Stimulated activated CD4-positive, alpha-beta T cell treated with anti-CD3 and anti-CD28 coated beads, TNF-alpha, amount 100 ng/mL, for 24 hours (primary cell): Measurements from ENCODE around the gene FAM50B.

ENCODE experiments used
- DNase-seq, 3 experiments: peaks; one replicate each; pipeline ENCODE4 v3.0.0-alpha.2; 2020; ENCODE audit warnings: low read depth in 3 of 3

The FAM50B gene

GRCh38 chr6:3819161-3820110 is 29.7 kb upstream of the FAM50B start:
- DNase-seq, result no peak

- DNase-seq, result no peak
Observed at GRCh38 chr6:3820563-3820962, 28.6 kb upstream of the FAM50B start.

DNA sequence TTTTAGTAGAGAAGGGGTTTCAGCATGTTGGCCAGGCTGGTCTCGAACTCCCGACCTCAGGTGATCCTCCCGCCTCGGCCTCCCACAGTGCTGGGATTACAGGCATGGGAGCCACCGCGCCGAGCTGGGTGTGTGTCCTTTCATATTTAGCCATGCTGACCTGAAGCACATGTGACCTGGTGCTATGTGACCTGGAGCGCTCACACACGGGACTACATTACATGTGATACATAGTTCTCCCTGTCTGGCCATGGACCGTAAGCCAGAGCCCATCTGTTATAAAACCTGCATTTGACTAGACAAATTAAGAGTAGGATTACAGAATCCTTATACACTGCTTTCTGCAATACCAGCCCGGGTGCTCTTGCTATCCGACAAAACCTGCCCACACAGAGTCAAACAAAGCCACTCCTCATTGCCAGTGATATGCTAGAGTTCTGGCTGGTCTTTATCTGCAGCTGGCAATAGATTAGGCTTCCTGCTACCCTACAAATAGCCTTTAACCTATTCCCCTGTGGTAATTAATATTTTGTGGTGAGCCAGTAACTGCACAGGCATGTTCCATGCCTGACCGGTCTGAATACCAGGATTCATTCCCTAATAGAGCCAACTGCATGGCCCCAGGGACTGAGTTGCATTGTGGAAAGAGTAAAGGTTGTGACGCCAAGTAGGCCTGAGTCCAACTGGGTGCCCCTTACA is 26.3 kb upstream of the FAM50B start:
- no peak for DNase-seq

DNA sequence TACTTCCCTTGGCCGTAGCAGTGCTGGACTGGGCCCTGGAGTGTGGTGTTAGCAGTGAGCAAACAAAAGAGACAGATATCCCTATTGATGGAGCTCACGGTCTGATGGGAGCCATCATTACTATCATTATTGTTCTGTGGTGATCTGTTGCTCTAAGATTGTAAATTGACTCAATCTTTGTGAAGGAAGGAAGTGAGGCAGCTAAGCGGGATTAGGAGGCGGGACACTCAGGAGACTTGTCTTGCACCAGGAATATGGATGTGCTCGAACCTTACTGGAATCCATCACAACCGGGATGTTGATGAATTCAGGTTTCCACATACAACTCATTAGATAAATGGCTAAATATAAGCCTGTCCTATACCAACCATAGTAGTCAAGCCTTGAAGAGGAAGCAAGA is 25.5 kb upstream of the FAM50B start:
- no peak for DNase-seq

DNA sequence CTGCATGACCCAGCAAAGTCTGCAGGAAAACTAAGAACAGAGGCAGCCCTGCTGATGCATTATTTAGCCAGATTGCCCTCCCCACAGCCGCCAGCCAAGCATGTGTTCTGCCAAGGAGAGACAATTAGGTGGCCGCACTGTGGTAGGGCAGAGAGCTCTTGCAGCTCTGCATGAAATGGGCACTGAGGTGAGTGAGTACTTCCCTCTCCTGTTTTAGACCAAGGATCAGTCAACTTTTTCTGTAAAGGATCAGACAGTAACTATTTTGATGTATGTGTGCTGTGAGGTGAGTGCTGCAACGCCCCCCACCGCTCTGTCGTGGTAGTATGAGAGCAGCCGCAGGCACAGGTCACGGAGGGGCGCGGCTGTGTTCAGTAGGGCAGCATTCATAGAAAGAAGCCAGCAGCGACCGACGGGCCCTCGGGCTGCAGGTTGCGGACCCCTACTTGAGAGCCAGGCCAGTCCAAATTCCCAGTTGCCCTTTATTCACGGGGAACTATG is 23.8 kb upstream of the FAM50B start:
- no peak for DNase-seq

- DNase-seq, result no peak
Observed at GRCh38 chr6:3825851-3826581, 23.2 kb upstream of the FAM50B start.

DNA sequence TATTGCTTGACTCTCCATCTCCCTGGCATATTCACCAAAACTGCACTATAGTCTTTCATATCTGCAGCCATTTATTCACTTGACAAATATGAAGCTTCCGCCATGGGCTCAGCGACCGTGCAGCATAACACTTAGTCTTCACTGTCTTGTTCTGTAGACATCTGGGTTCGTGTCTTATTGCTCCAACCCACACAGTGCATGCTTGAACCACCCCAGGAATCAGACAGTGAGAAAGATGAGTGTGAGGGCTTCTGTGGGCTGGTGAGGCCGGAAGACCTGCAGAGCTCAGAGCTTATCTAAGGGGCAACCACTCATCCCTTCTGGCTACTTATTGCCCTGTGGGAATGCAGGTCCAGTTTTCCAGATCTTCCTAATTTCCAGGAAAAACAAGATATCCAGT is 19.9 kb upstream of the FAM50B start:
- no peak for DNase-seq

- DNase-seq, result no peak
Observed at GRCh38 chr6:3830806-3831205, 18.4 kb upstream of the FAM50B start.

- no peak for DNase-seq
Observed at GRCh38 chr6:3831761-3832530, 17.2 kb upstream of the FAM50B start.

DNA sequence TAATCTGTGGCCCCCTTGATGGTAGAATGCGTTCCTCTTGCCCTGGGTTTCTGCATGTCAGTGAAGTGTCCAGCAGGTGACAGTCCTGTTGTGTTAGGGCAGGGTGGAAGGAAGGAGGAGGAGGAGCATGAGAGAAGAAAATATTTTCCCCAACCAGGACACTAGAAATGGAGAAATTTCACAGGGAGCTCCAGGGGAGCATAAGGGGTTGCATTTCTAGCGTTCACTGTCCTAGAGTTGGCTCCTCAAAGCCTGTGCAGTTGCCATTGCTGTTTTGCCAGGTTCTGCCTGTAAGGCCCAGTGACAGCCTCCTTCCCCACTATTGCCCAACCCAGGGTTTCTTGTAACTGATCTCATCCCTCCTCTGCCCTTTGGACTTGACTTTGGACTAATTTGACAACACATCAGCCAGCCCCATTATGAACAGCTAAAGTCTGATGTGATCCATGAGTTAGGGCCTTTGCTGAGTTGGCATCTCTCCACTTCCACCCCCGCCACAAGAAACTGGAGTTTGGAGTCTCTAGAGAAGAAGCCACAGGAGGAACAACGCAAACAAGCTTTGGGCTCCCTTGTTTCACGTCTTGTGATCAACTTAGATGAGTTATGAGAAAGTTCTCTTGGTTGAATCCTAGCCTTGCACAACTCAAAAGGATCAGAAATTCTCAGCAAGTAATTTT is 14.0 kb upstream of the FAM50B start:
- DNase-seq, result no peak

DNA sequence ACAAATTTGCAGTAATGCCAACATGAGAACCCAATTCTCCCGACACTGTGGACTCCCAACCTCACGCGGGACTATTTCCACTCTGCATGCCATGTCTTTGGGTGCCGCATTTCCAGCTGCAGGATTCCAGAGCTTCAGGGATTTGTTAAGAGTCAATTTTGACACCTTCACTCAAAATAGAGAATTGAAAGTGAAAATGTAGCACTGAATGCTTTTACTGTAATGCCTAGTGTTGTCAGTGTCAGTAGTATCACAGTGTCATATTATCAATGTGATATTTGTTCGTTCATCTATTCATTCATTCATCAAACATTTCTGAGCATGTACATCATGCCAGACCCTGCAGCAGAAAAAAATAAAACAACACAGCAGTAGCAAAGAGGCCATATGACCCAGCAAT is 13.4 kb upstream of the FAM50B start:
- DNase-seq, result no peak

DNA sequence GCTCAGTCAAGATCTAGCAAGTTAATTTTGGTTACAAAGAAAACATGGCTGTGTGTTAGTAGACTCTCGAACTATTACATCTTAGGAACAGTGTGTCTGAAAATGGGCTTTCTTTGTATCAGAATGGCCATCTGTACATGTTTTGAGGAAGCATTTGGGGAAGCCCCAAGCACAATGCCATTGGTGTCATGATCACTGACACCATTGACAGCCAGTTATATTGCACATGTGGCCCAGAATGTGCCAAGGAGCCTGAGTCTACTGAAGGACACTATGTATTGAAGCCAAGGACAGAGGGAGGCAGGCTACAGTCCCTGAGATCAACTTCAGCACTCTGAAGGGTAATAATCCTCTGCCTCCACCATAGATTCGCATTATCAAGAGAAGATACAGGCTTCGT is 12.6 kb upstream of the FAM50B start:
- no peak for DNase-seq

GRCh38 chr6:3837781-3838180 is 11.4 kb upstream of the FAM50B start:
- no peak for DNase-seq

DNA sequence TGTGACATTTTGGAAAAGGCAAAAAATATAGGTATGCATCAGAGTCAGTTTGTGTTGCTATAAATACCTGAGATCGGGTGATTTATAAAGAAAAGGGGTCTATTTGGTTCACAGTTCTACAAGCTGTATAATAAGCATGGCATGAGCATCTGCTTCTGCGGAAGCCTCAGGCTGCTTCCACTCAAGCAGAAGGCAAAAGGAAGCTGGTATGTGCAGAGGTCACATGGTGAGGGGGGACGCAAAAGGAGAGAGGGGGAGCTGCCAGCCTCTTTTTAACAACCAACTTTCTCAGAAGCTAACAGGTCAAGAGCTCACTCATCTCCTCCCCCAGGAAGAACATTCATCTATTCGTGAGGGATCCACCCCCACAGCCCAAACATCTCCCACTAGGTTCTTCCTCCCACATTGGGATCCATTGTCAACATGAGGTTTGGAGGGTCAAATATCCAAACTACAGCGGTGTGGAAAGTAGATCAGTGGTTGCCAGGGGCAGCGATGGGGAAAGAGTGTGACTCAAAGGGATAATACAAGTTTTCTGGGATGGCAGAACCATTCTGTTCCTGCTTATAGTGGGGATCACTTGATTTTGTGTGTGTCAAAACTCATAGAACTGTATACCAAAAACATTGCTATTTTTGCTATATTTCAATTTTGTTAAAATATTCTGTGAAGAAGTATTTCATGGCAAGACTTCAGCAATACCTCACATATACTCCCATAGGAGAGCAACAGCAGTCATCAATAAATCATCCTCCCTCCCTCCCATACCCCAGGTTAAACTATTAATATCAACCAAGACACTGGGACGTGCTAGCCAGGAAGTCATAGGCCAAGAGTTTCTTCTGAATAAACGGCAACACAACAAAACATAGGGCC is 9.9 kb upstream of the FAM50B start:
- DNase-seq, result no peak

DNA sequence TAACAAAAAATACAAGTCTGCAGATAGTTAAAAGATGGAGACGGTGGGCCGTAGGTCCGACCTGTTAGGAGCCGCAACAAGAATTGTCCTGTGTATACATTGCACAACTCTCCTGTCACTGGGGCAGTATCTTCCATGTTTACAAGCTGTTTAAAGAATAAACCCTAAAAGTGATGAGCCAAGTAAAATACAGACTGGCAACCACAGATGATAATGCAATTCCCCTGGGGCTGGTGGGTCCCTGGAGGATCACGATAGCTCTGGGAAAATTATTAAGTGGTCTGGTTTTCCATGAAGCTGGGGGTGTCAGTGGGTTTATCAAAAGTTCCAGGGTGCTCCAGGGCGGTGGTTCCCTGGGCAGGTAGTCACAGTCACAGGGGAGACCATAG is 8.1 kb upstream of the FAM50B start:
- DNase-seq, result no peak

DNA sequence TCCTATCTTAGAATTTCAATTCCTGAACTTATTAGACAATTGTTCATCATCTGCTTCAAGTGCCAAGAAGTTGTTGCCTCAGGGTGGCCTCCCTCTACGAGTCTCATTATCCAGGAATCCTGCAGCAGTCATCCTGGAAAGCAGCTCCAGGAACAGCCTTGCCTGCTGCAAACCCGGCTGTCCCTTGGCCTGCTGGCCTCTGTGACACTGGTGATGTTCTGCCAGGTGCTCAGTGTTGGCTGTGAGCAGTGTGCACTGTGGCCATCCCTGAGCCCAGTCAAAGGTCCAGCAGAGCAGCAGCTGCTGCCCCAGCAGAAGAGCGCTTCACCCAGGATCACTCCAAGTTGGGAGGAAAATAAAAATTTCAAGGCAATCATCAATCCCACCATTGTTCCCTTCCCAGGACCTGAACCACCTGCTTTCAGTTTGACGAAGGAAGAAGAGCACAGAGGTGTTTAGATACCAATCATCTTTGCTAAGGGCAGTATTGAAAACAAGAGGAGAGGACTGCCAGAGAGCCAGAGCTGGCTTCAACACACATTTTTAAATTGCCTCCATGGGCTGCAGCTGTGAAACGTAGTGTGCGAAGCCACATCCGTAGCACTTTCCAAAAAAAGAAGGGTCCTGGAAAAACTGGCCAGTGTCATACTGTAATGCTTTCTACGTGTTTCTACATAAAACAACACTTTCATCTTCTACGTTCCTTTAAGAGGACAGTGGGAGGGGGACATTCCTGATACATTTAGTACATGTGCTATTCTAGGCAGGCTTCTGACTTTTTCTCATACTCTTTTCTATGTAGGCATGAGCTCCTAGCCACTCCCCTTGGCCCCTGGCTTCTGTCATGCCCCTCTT is 7.2 kb upstream of the FAM50B start:
- no peak for DNase-seq

DNA sequence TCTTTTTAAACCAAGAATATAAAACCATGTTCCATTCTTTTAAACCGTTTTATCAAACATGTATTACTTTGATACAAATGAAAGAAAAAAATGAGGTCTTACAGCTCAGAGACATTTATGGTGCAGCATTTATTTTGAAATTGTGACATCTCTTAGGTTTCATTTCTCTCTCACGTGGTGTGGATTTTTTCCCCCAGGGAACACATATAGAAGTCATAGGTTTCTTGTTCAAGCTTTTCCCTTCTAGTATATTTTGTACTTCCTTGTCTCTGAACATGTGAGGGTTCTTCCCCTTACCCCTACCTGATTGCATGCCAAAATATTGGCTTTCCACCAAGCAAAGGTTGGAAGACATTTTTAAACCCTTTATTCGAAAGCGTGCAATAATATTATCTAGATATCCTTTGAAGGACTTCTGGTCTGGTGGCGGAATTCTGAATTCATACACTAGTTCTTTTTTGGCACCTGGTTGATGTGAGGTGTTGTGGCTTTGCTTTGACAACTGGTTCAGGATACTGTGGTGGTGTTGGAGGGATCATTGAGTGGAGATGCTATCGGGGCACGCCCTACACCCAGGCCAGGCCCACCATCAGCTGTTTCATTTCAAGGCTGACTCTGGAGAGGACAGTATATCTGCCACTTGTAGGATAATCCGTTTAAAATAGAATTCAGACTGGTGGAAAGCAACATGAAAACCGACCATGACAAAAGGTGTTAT is 5.6 kb upstream of the FAM50B start:
- DNase-seq, result no peak

DNA sequence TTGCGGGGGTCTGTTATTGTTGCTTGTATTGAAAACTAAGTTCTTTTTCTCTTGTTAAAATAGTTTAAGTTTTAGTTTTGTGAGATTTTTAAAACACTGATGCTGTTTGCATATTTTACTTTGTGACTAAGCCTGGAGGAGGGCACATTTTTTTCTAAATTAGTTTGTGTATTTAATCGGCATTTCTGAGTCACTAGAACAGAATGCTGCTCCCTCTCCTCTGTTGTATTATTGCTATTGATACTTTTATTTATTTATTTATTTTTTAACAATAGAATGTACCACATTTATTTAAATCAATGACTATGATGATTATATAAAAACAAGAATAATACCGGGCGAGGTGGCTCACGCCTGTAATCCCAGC is 5.1 kb upstream of the FAM50B start:
- DNase-seq, result no peak
